ENCODE measurements around the gene COL19A1.

The COL19A1 gene

DNA sequence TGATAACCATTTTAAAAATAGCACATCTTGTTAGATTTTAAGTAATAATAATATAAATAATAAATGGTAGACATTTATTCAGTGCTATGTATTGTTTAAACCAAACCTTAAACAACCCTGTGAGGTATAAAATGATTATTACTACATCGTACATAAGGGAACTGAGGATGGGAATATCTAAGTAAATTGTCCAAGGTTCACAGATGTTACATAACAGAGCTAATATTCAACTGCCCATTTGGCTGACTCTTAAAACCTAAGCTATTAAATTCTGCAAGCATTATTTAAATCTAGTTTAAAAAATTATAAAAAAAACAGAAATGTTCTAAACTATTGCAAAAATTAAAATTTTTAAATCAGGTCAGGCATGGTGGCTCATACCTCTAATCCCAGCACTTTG lies 175.1 kb downstream of the COL19A1 start:
- Histone ChIP-seq H3K36me3 (replicated peaks; ENCODE audit: low read depth, low read length) (no peaks in the 10 kb centered on the region), H4K20me1 (ENCODE audit: insufficient read depth, low read length) (no peaks in the 10 kb centered on the region), H3K79me2 (ENCODE audit: low read length) (no peaks in the 10 kb centered on the region), H3K4me1 (ENCODE audit: low read length) (no peaks in the 10 kb centered on the region), H3K9ac (ENCODE audit: low read length) (no peak overlapping the region), H3K9me3 (ENCODE audit: insufficient read depth, low read length) (no peaks in the 10 kb centered on the region), H3K27ac (ENCODE audit: low read length) (no peak overlapping the region), H3K4me3 (ENCODE audit: low read length) (no peak overlapping the region), H3K4me2 (ENCODE audit: low read length) (no peak overlapping the region), H3K27me3 (ENCODE audit: low read depth, low read length) (no peaks in the 10 kb centered on the region), H2AFZ (ENCODE audit: low read depth, low read length) (no peak overlapping the region)
- TF ChIP-seq, protein P1, sequence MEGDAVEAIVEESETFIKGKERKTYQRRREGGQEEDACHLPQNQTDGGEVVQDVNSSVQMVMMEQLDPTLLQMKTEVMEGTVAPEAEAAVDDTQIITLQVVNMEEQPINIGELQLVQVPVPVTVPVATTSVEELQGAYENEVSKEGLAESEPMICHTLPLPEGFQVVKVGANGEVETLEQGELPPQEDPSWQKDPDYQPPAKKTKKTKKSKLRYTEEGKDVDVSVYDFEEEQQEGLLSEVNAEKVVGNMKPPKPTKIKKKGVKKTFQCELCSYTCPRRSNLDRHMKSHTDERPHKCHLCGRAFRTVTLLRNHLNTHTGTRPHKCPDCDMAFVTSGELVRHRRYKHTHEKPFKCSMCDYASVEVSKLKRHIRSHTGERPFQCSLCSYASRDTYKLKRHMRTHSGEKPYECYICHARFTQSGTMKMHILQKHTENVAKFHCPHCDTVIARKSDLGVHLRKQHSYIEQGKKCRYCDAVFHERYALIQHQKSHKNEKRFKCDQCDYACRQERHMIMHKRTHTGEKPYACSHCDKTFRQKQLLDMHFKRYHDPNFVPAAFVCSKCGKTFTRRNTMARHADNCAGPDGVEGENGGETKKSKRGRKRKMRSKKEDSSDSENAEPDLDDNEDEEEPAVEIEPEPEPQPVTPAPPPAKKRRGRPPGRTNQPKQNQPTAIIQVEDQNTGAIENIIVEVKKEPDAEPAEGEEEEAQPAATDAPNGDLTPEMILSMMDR (IDR thresholded peaks at IDR 0.05; ENCODE audit: low read depth, low read length): no peak
- TF ChIP-seq EZH2phosphoT487 (IDR thresholded peaks at IDR 0.05; ENCODE audit: low read depth): no peak

GRCh38 chr6:70045413-70045812 lies 179.1 kb downstream of the COL19A1 start:
- Histone ChIP-seq H4K20me1 (ENCODE audit: insufficient read depth, low read length) (no peaks in the 10 kb centered on the region), H3K9me3 (ENCODE audit: insufficient read depth, low read length) (no peaks in the 10 kb centered on the region), H3K27ac (ENCODE audit: low read length) (no peak overlapping the region), H3K27me3 (ENCODE audit: low read depth, low read length) (no peaks in the 10 kb centered on the region), H3K4me1 (ENCODE audit: low read length) (no peaks in the 10 kb centered on the region), H3K36me3 (replicated peaks; ENCODE audit: low read depth, low read length) (no peaks in the 10 kb centered on the region), H3K9ac (ENCODE audit: low read length) (no peak overlapping the region), H3K4me2 (ENCODE audit: low read length) (no peak overlapping the region), H3K4me3 (ENCODE audit: low read length) (no peak overlapping the region), H2AFZ (ENCODE audit: low read depth, low read length) (no peak overlapping the region), H3K79me2 (ENCODE audit: low read length) (no peaks in the 10 kb centered on the region)
- no peak for TF ChIP-seq EZH2phosphoT487 (IDR thresholded peaks at IDR 0.05; ENCODE audit: low read depth)
- TF ChIP-seq, protein P1 (IDR thresholded peaks at IDR 0.05; ENCODE audit: low read depth, low read length): no peak

DNA sequence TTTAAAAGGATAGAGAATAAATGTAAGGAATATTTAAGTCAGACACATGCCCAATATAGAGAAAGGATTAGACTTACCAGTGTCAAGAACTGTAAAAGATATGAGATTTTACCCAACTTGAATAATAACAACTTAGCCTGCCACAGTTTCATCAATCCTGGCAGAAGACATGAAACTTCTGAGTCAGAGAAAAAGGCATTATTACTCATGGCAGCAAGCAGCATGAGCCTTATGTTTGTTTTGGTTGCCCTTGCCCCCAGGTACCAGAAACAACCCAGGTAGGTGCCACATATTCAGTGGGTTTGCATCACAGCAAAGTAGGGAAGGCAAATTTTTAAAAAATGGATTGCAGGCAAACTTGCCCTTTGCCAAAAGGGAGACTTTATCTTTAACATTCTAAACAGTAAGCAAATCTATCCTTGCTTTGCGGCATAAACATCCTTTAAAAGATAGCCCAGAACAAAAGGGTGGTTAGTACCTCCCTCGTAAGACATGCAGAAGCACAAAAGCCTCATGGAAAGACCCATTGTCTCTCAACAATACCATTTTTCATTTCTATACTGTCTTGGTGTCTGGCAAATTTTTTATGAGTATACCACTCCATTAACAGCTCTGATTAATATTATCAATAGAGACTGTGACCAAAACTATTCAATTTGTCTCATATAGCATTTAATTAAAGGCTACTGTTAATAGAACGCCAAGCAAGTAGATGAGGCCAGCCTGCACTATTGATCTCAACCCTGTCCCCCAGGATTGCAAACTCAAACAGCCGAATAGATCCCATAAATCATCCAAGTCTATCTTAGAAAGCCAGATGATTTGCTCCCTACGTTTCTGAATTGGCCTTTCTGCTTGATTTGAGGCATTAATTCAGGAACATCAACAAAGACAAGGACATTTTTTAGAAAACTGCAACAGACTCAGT lies 185.1 kb downstream of the COL19A1 start:
- Histone ChIP-seq H3K4me2 (ENCODE audit: low read length) (no peak overlapping the region), H3K9ac (ENCODE audit: low read length) (no peak overlapping the region), H3K9me3 (ENCODE audit: insufficient read depth, low read length) (no peaks in the 10 kb centered on the region), H3K79me2 (ENCODE audit: low read length) (no peaks in the 10 kb centered on the region), H3K27me3 (ENCODE audit: low read depth, low read length) (no peaks in the 10 kb centered on the region), H3K4me1 (ENCODE audit: low read length) (peaks cover 8% of the 10 kb centered on the region; the same call in 1 of the 2 replicates), H3K27ac (ENCODE audit: low read length) (no peak overlapping the region), H4K20me1 (ENCODE audit: insufficient read depth, low read length) (no peaks in the 10 kb centered on the region), H2AFZ (ENCODE audit: low read depth, low read length) (no peak overlapping the region), H3K4me3 (ENCODE audit: low read length) (no peak overlapping the region), H3K36me3 (replicated peaks; ENCODE audit: low read depth, low read length) (no peaks in the 10 kb centered on the region)
- no peak for TF ChIP-seq EZH2phosphoT487 (IDR thresholded peaks at IDR 0.05; ENCODE audit: low read depth)
- TF ChIP-seq, protein P1 (IDR thresholded peaks at IDR 0.05; ENCODE audit: low read depth, low read length): no peak

GRCh38 chr6:70059039-70059719 lies 192.8 kb downstream of the COL19A1 start:
- H3K36me3 ChIP-seq (replicated peaks; ENCODE audit: low read depth, low read length): no peaks in the 10 kb centered on the region
- H3K4me3 ChIP-seq (ENCODE audit: low read length): no peak overlapping the region; the same call in 1 of the 2 replicates
- no peaks in the 10 kb centered on the region for H3K9me3 ChIP-seq (ENCODE audit: insufficient read depth, low read length)
- peak overlapping the region; percentile 1; the same call in 1 of the 2 replicates for H3K9ac ChIP-seq (ENCODE audit: low read length)
- H3K27me3 ChIP-seq (ENCODE audit: low read depth, low read length): no peaks in the 10 kb centered on the region
- peak overlapping the region; percentile 68 for H2AFZ ChIP-seq (ENCODE audit: low read depth, low read length)
- H3K27ac ChIP-seq (ENCODE audit: low read length): peak overlapping the region; percentile 61
- H3K4me1 ChIP-seq (ENCODE audit: low read length): peaks cover 18% of the 10 kb centered on the region
- H3K79me2 ChIP-seq (ENCODE audit: low read length): no peaks in the 10 kb centered on the region
- TF ChIP-seq, protein P1 (IDR thresholded peaks at IDR 0.05; ENCODE audit: low read depth, low read length): no peak
- peak overlapping the region; percentile 66 for H3K4me2 ChIP-seq (ENCODE audit: low read length)
- H4K20me1 ChIP-seq (ENCODE audit: insufficient read depth, low read length): no peaks in the 10 kb centered on the region

All from OCI-LY3 (cell line).